ENCODE measurements around the gene ANKS1A. TPM values are rescaled to one million over a fixed set of nuclear protein-coding genes. Genes with fewer than 3 reads are reported as not detected.

The ANKS1A gene
- total RNA-seq, 1 donor from 2014 or later, result 33.5 TPM

DNA sequence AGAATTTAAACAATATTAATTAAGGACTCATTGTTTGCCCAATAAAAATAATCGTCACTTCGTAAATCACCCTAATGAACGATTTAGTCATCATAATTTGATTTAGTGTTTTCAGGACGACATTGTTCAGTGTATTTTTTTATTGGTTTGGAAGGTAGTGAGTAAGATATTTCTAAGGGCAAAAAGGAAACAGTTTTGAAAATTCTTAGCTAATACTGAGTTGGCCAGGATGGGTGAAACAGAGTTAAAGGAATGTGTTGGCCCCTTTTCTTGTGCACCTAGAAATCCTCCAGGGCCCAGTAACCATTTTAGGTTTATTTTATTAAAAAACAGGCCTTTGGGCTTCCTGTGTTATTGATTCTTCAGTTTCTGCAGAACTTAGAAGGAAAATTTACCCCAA is 25.3 kb downstream of the ANKS1A start:
- no peaks in the 10 kb centered on the region for H3K36me3 ChIP-seq
- peak overlapping the region; percentile 11 for H3K27ac ChIP-seq (replicated peaks)
- intact Hi-C loops (cut with micrococcal nuclease), result no loop called here
- H3K9me3 ChIP-seq (replicated peaks), result no peaks in the 10 kb centered on the region
- TF ChIP-seq, protein P1, sequence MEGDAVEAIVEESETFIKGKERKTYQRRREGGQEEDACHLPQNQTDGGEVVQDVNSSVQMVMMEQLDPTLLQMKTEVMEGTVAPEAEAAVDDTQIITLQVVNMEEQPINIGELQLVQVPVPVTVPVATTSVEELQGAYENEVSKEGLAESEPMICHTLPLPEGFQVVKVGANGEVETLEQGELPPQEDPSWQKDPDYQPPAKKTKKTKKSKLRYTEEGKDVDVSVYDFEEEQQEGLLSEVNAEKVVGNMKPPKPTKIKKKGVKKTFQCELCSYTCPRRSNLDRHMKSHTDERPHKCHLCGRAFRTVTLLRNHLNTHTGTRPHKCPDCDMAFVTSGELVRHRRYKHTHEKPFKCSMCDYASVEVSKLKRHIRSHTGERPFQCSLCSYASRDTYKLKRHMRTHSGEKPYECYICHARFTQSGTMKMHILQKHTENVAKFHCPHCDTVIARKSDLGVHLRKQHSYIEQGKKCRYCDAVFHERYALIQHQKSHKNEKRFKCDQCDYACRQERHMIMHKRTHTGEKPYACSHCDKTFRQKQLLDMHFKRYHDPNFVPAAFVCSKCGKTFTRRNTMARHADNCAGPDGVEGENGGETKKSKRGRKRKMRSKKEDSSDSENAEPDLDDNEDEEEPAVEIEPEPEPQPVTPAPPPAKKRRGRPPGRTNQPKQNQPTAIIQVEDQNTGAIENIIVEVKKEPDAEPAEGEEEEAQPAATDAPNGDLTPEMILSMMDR (IDR thresholded peaks at IDR 0.05; ENCODE audit: borderline replicate concordance), result no peak
- no peaks in the 10 kb centered on the region for H3K27me3 ChIP-seq (ENCODE audit: low read depth)
- no peak for DNase-seq
- peaks cover 71% of the 10 kb centered on the region for H3K4me1 ChIP-seq
- no peak overlapping the region for H3K4me3 ChIP-seq

DNA sequence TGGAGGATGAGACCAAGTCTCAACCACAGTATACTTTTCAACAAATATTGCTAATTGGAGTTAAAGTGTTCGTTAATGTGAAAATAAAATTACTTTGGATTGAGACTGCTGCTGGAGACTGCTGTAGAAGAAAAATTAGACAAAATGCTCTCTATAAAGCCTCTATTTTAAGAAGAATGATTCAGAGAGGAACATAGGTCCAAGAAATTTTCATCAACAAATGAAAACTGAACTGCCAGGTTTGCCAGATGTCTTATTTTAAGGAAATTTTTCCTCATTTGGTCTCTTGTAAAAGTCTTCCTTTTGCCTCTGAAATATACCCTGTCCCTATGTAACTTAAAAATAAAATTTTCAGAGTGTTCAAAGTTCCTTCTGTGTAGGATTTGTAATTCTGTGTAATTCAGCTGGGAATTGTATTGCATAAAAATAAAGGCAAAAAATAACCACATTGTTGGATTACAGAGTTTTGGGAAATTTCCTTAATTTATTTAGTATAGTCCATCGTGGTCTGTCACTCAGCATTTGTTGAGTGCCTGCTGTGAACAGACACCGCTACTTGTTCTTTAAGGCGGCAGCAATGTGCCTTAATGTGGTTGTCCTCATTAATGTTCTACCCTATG is 27.4 kb downstream of the ANKS1A start:
- intact Hi-C loops (cut with micrococcal nuclease), result no loop called here
- Histone ChIP-seq H3K4me1 (peaks cover 73% of the 10 kb centered on the region), H3K36me3 (no peaks in the 10 kb centered on the region)

DNA sequence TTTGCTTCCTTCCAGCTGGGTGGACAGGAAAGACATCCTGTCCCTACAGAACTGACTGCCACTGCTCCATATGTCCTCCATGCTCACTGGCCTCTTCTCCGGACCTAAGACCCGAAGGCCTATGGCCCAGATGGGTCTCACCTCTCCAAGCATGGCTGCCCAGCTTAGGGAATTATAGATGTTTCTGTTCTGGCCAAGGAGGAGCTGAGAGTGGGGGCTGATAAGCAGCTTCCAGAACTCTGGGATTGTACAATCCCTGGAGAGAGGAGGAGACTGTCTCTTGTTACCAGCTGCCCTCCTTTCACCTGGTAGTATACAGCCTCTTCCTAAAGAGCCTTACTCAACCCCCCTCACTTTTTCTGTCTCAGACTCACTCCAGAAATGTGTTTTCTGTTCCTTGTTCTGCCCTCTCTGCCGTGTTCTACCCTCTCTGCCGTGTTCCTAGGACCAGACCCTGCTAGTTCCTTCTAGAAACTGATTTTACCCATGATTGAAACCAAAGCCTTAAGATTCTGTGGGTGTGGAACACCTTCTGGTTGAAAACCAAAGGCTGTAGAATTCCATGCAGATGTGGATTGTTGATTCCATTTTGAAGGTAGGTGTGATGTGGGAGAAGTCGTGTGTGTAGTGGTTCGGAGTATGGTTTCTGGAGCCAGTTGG is 28.7 kb downstream of the ANKS1A start:
- no peaks in the 10 kb centered on the region for H3K9me3 ChIP-seq (replicated peaks)
- H3K4me3 ChIP-seq, result no peak overlapping the region
- H3K27me3 ChIP-seq (ENCODE audit: low read depth), result no peaks in the 10 kb centered on the region
- H3K36me3 ChIP-seq, result no peaks in the 10 kb centered on the region
- H3K27ac ChIP-seq (replicated peaks), result peak overlapping the region; percentile 71
- TF ChIP-seq, protein P1 (IDR thresholded peaks at IDR 0.05; ENCODE audit: borderline replicate concordance), result no peak
- H3K4me1 ChIP-seq, result peaks cover 65% of the 10 kb centered on the region
- intact Hi-C loops (cut with micrococcal nuclease), result no loop called here
- DNase-seq, result no peak

More for the DNA sequence above, 27.4 kb downstream of the ANKS1A start:
- no peaks in the 10 kb centered on the region for H3K9me3 ChIP-seq (replicated peaks)
- TF ChIP-seq, protein P1 (IDR thresholded peaks at IDR 0.05; ENCODE audit: borderline replicate concordance), result no peak
- no peaks in the 10 kb centered on the region for H3K27me3 ChIP-seq (ENCODE audit: low read depth)
- DNase-seq, result no peak
- H3K4me3 ChIP-seq, result no peak overlapping the region
- H3K27ac ChIP-seq (replicated peaks), result peak overlapping the region; percentile 71

DNA sequence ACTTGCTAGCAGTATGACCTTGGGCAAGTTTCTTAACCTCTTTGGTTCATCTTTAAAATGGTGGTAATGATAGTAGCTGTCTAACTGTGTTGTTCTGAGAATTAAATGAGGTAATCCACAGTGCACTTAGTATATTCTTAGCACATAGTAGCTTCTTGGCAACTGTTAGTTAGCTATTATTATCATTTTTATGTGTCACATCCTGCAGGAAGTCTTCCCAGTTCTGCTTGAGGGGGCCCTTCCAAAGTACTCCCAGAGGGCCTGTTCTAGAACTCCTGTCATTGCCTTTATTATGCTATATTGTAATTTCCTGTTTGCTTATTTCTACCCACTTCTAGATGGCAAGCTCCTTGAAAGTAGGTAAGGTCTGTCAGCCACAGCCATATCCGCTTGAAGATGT is 30.6 kb downstream of the ANKS1A start:
- Histone ChIP-seq H3K27ac (replicated peaks) (peak overlapping the region; percentile 66), H3K4me1 (peaks cover 61% of the 10 kb centered on the region), H3K4me3 (no peak overlapping the region), H3K9me3 (replicated peaks) (no peaks in the 10 kb centered on the region), H3K36me3 (no peaks in the 10 kb centered on the region), H3K27me3 (ENCODE audit: low read depth) (no peaks in the 10 kb centered on the region)
- DNase-seq, result no peak
- TF ChIP-seq, protein P1 (IDR thresholded peaks at IDR 0.05; ENCODE audit: borderline replicate concordance), result no peak
- intact Hi-C loops (cut with micrococcal nuclease), result no loop called here

DNA sequence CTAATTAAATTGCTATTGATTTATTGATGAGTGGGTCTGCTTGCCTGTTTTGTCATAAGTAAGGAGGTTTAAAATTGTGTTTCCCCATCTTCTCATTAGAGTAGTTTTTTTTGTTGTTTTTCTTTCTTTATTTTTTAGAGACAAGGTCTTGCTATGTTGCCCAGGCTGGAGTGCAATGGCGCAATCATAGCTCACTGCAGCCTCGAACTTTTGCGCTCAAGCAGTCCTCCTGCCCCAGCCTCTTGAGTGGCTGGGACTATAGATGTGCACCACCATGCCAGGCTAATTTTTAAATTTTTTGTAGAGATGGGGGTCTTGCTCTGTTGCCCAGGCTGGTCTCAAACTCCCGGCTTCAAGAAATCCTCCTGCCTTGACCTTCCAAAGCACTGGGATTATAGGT is 31.0 kb downstream of the ANKS1A start:
- Histone ChIP-seq H3K27ac (replicated peaks) (peak overlapping the region; percentile 66), H3K4me1 (peaks cover 57% of the 10 kb centered on the region)
- intact Hi-C loops (cut with micrococcal nuclease), result no loop called here

More for the DNA sequence above, 31.0 kb downstream of the ANKS1A start:
- TF ChIP-seq, protein P1 (IDR thresholded peaks at IDR 0.05; ENCODE audit: borderline replicate concordance), result no peak
- Histone ChIP-seq H3K36me3 (no peaks in the 10 kb centered on the region), H3K4me3 (no peak overlapping the region), H3K27me3 (ENCODE audit: low read depth) (no peaks in the 10 kb centered on the region), H3K9me3 (replicated peaks) (no peaks in the 10 kb centered on the region)
- no peak for DNase-seq
